ENCODE data around the gene AMH. TPM values are rescaled to one million over a fixed set of nuclear protein-coding genes. Genes with fewer than 3 reads are reported as not detected.

AMH gene
- total and polyA plus RNA-seq, 2 of the 13 experiments (the other 11 are each of a cell fraction or from before 2014, with no cell fraction given): 0.03 to 0.18 TPM

GRCh38 chr19:2223959-2224358, 25.2 kb upstream of the AMH start:
- no peak overlapping the region for H3K9ac ChIP-seq (ENCODE audit: insufficient read depth, low read depth, low read length)
- in situ Hi-C loops (cut with HindIII; ENCODE audit: extremely low pct_ligation_motif_present, low pct_unique_long_range_greater_than_20kb): no loop called here
- FAIRE-seq (no peak), ATAC-seq (no peak), DNase-seq (ENCODE audit: low spot score) (no peak)
- no peak overlapping the region for H2AFZ ChIP-seq (ENCODE audit: low read length)
- no peaks in the 10 kb centered on the region for H3K4me1 ChIP-seq (ENCODE audit: insufficient read depth, low read length)
- H4K20me1 ChIP-seq (ENCODE audit: insufficient read depth, low read length): no peaks in the 10 kb centered on the region
- CTCF ChIA-PET (ENCODE audit: low intra/inter-chr PET ratio, low total read pairs): no interaction called here
- no peak overlapping the region for H3K27ac ChIP-seq (ENCODE audit: extremely low read length, insufficient read depth, low read length)
- WGBS (ENCODE audit: low lambda C conversion rate): 98% methylated on average over 14 of the region's 14 CpGs
- intact Hi-C loops (cut with micrococcal nuclease; ENCODE audit: unreplicated experiment): no loop called here
- no peaks in the 10 kb centered on the region for H3K27me3 ChIP-seq (ENCODE audit: control insufficient read depth in 1 of 2, insufficient read depth in 2 of 2, low read length in 2 of 2)
- H3K79me2 ChIP-seq (ENCODE audit: insufficient read depth, low read length): no peaks in the 10 kb centered on the region
- peaks cover 30 to 65% of the 10 kb centered on the region in 2 experiments; a peak in 4 of 5 replicates for H3K36me3 ChIP-seq (replicated peaks in 1 of 2; ENCODE audit: control insufficient read depth in 1 of 2, insufficient read depth in 2 of 2, low read length in 2 of 2)
- no TSS peak for BruUV-seq (replicated peaks)
- no peak overlapping the region for H3K4me2 ChIP-seq (ENCODE audit: low read depth, low read length)
- no peaks in the 10 kb centered on the region for H3K9me3 ChIP-seq (ENCODE audit: low read length)
- TF ChIP-seq AGO2 (optimal IDR thresholded peaks at IDR 0.05; ENCODE audit: low read depth, low read length): peak; percentile 46
- TF ChIP-seq RBM22 (optimal IDR thresholded peaks at IDR 0.05; ENCODE audit: low read length): peak; percentile 48
- TF ChIP-seq ZNF790 (CRISPR knock-in tag; IDR thresholded peaks at IDR 0.05; ENCODE audit: borderline replicate concordance): no peak
- TF ChIP-seq SOX6 (IDR thresholded peaks at IDR 0.05): no peak
- no peak for TF ChIP-seq SOX6 (CRISPR knock-in tag; IDR thresholded peaks at IDR 0.05)
- TF ChIP-seq ZNF546 (CRISPR knock-in tag; conservative IDR thresholded peaks at IDR 0.05): no peak
- no peak overlapping the region for H3K4me3 ChIP-seq (replicated peaks in 1 of 3; ENCODE audit: insufficient read depth in 1 of 3, low read depth in 2 of 3, low read length in 3 of 3)
- POLR2A ChIA-PET: no interaction called here

- no peak overlapping the region for H3K4me2 ChIP-seq (ENCODE audit: low read depth, low read length)
- intact Hi-C loops (cut with micrococcal nuclease; ENCODE audit: unreplicated experiment): no loop called here
- DNase-seq (ENCODE audit: low spot score) (no peak), FAIRE-seq (no peak), ATAC-seq (no peak)
- WGBS (ENCODE audit: low lambda C conversion rate): 98% methylated on average over 13 of the region's 13 CpGs
- H3K36me3 ChIP-seq (replicated peaks in 1 of 2; ENCODE audit: control insufficient read depth in 1 of 2, insufficient read depth in 2 of 2, low read length in 2 of 2): peaks cover 31 to 61% of the 10 kb centered on the region in 2 experiments; a peak in 4 of 5 replicates
- BruUV-seq (replicated peaks): no TSS peak
- H3K9me3 ChIP-seq (ENCODE audit: low read length): no peaks in the 10 kb centered on the region
- no peak overlapping the region for H3K27ac ChIP-seq (ENCODE audit: extremely low read length, insufficient read depth, low read length)
- no peak overlapping the region for H2AFZ ChIP-seq (ENCODE audit: low read length)
- no peaks in the 10 kb centered on the region for H4K20me1 ChIP-seq (ENCODE audit: insufficient read depth, low read length)
- POLR2A ChIA-PET: no interaction called here
- CTCF ChIA-PET (ENCODE audit: low intra/inter-chr PET ratio, low total read pairs): no interaction called here
- no peaks in the 10 kb centered on the region for H3K79me2 ChIP-seq (ENCODE audit: insufficient read depth, low read length)
- no peaks in the 10 kb centered on the region for H3K27me3 ChIP-seq (ENCODE audit: control insufficient read depth in 1 of 2, insufficient read depth in 2 of 2, low read length in 2 of 2)
- no peak overlapping the region for H3K9ac ChIP-seq (ENCODE audit: insufficient read depth, low read depth, low read length)
- H3K4me3 ChIP-seq (replicated peaks in 1 of 3; ENCODE audit: insufficient read depth in 1 of 3, low read depth in 2 of 3, low read length in 3 of 3): no peak overlapping the region
- no peaks in the 10 kb centered on the region for H3K4me1 ChIP-seq (ENCODE audit: insufficient read depth, low read length)
- in situ Hi-C loops (cut with HindIII; ENCODE audit: extremely low pct_ligation_motif_present, low pct_unique_long_range_greater_than_20kb): no loop called here
- TF ChIP-seq SCMH1 (CRISPR knock-in tag; IDR thresholded peaks at IDR 0.05; ENCODE audit: borderline replicate concordance) (no peak), SNAPC5 (CRISPR knock-in tag; IDR thresholded peaks at IDR 0.05; ENCODE audit: borderline replicate concordance) (no peak), ZNF496 (CRISPR knock-in tag; IDR thresholded peaks at IDR 0.05; ENCODE audit: insufficient replicate concordance) (no peak), ZNF768 (CRISPR knock-in tag; IDR thresholded peaks at IDR 0.05) (no peak), HES4 (CRISPR knock-in tag; IDR thresholded peaks at IDR 0.05; ENCODE audit: borderline replicate concordance) (no peak), ZNF646 (CRISPR knock-in tag; IDR thresholded peaks at IDR 0.05) (no peak), MIER2 (CRISPR knock-in tag; IDR thresholded peaks at IDR 0.05) (no peak)
Observed at GRCh38 chr19:2224754-2225349, 24.3 kb upstream of the AMH start.

Data from HepG2 (cell line).